Ovary (tissue), 9 donors: ENCODE data around the gene OR5AU1. TPM values are rescaled to one million over a fixed set of nuclear protein-coding genes. Genes with fewer than 3 reads are reported as not detected.

Experiments used
- DNase-seq, 5 donors: peaks; one replicate each; pipeline ENCODE4 v3.0.0-alpha.2; 2019 to 2020
- H3K27ac ChIP-seq, 2 donors: fragments of 200-600 bp; one replicate each; pipeline versions ENCODE4 v1.5.1 to v1.8.0; 2019 to 2022
- H3K27me3 ChIP-seq: fragments of 200-600 bp; one replicate; pipeline ENCODE4 v1.8.0; 2022
- H3K36me3 ChIP-seq: fragments of 200-600 bp; sonication (generic); one replicate; pipeline ENCODE4 v1.5.1; 2019
- H3K4me1 ChIP-seq: one replicate; pipeline ENCODE4 v1.8.1; 2013; ENCODE audit warnings: mild to moderate bottlenecking, moderate library complexity; ENCODE audit not compliant: insufficient read depth
- H3K4me3 ChIP-seq: fragments of 200-600 bp; sonication (generic); one replicate; pipeline ENCODE4 v1.5.1; 2017
- H3K9me3 ChIP-seq, 2 donors: fragments of 200-600 bp in 1 of 2; sonication (generic) in 1 of 2; one replicate each; pipeline versions ENCODE4 v1.5.1 to v1.8.1; 2013 to 2019; ENCODE audit warnings: mild to moderate bottlenecking in 1 of 2, moderate library complexity in 1 of 2
- EP300 ChIP-seq: sonication (generic); formaldehyde crosslinking; IDR thresholded peaks from one replicate; pipeline ENCODE4 v1.6.1; 2017; ENCODE audit warnings: antibody characterized with exemption
- POLR2A ChIP-seq: fragments of 450-650 bp; IDR thresholded peaks from one replicate; pipeline ENCODE4 v1.6.1; 2017; ENCODE audit warnings: antibody characterized with exemption, mild to moderate bottlenecking, moderate library complexity
- WGBS, 3 donors: extraction: QIAGEN DNeasy Blood & Tissue Kit in 1 of 3; methylation state at CpG; one replicate each; pipeline versions ENCODE4 v1.1.5 to v1.1.7; 2013 to 2017; 5-methylcytosine and 5-hydroxymethylcytosine counted together
- intact Hi-C, 4 donors: fragments of 100-400 bp; cut with DNase I; formaldehyde crosslinking; loops; one replicate each; pipeline versions ENCODE4 v1.11.0 to v1.15.1; 2022 to 2023
- polyA plus RNA-seq, 2 donors: library from polyadenylated mRNA; stranded (reverse); fragments of 200-250 nt in 1 of 2; fragments of 350-450 nt in 1 of 2; fragmentation: Illumina TruSeq in 1 of 2; extraction: RNeasy Lipid Tissue Mini Kit (QIAGEN cat#74804) in 1 of 2; gene quantifications; one replicate each; pipeline ENCODE4 v1.2.3, GENCODE V29; 2013 to 2014
- total RNA-seq, 7 donors: library from RNA; depleted of rRNA in 2 of 7; stranded (reverse); fragments of >200 nt in 2 of 7; fragmentation: NEBNext Ultra II Directional in 3 of 7; extraction: Animal tissue kit (Norgen Biotek cat#: 25700) in 3 of 7; gene quantifications; one replicate each; pipeline versions ENCODE4 v1.1.0 to v1.2.4, GENCODE V29; 2016 to 2023
- TF ChIP-seq, protein P1 (sequence below), 3 donors: fragments of 450-650 bp in 2 of 3; fragments of 200-600 bp in 1 of 3; IDR thresholded peaks; one replicate each; pipeline versions ENCODE4 v1.5.1 to v1.8.0; 2016 to 2022; ENCODE audit warnings: antibody characterized with exemption in 3 of 3, mild to moderate bottlenecking in 1 of 3
- donor health status: DM: no; HTN: no; CAD: no; lungs with moderate emphysema.
- donor health status: DM: no; HTN: no; CAD: no.
- donor health status: Bipolar disorder and iron deficiency.
- donor health status: DM: yes; HTN: yes; CAD: no.
- donor health status: DM: no; HTN: no; CAD: no.
- donor health status: DM: yes; HTN: yes; CAD: no.

OR5AU1 gene
- total and polyA plus RNA-seq, 9 donors = not detected

DNA sequence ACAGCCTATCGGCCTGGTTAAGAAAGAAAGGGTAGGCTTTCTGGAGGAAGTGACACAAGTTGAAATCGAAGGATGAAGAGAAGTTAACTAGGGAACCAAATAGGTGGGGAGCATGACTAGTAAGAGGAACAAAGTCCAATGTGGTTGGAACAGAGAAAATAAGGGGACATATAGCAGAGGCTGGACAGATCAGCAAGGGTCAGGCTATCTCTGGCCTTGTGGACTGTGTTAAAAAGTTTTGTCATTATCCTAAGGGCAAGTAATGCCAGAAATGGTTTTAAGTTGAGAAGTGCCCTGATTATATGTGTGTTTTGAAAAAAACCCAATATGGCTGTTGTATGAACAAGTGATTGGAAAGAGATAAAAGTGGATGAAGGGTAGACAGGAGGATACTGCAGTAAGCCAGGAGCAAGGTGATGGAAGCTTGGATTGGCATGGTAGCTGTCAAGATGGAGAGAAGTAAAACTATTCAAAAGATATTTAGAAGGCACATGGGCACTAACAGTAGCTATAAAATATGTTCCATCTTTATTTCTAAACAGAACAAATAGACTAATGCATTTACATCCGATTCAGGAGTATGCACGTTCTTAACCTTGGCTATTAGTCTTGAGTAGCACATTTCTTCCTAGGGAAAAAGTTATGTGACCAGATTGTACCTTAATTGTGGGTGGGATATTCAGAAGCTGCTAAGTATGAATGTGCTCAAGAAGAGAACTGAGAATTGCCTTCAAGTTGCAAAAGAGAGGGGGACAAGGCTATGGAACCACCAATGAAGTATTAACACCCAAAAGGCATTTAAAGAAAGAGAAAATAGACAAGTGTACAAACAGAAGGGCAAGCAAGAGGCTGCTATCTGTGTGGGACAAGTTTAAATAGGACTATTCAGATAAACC is 46.8 kb upstream of the OR5AU1 start:
- Histone ChIP-seq H3K27me3 (no peaks in the 10 kb centered on the region), H3K36me3 (no peaks in the 10 kb centered on the region), H3K4me1 (no peaks in the 10 kb centered on the region), H3K9me3 (no peaks in the 10 kb centered on the region), H3K27ac (no peak overlapping the region), H3K4me3 (no peak overlapping the region)
- no peak for DNase-seq
- TF ChIP-seq, protein P1, sequence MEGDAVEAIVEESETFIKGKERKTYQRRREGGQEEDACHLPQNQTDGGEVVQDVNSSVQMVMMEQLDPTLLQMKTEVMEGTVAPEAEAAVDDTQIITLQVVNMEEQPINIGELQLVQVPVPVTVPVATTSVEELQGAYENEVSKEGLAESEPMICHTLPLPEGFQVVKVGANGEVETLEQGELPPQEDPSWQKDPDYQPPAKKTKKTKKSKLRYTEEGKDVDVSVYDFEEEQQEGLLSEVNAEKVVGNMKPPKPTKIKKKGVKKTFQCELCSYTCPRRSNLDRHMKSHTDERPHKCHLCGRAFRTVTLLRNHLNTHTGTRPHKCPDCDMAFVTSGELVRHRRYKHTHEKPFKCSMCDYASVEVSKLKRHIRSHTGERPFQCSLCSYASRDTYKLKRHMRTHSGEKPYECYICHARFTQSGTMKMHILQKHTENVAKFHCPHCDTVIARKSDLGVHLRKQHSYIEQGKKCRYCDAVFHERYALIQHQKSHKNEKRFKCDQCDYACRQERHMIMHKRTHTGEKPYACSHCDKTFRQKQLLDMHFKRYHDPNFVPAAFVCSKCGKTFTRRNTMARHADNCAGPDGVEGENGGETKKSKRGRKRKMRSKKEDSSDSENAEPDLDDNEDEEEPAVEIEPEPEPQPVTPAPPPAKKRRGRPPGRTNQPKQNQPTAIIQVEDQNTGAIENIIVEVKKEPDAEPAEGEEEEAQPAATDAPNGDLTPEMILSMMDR (IDR thresholded peaks at IDR 0.05) = no peak
- no peak for TF ChIP-seq EP300
- TF ChIP-seq POLR2A = no peak
- intact Hi-C loops = no loop called here
- 86 to 96% (median 91%) methylated on average over 4 of the region's 4 CpGs for WGBS, 3 donors

DNA sequence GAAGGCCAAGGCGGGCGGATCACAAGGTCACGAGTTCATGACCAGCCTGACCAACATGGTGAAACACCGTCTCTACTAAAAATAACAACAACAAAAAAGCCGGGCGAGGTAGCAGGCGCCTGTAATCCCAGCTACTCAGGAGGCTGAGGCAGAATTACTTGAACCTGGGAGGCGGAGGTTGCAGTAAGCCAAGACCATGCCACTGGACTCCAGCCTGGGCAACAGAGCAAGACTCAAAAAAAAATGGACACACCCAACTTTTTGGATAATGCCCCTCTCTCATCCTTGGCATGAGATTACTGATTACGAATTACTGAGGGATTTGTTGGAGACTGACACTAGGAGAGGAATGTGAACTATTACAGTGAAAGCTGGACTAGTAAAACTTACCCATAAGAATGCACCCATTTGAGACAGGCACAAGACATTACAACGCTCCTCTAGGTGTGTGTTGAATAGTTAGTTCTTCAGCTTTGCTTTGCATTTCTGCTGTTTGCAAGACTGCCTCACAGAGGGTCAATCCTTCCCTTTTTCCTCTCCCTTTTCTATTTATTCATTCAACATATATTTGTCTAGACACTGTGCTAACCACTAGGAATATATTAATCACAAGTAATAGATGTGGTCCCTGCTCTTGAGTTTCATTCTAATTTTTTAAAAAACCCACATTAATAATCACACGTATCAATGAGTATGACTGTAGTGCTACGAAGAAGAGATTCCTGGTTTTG is 46.0 kb upstream of the OR5AU1 start:
- no peaks in the 10 kb centered on the region for H3K9me3 ChIP-seq
- no peaks in the 10 kb centered on the region for H3K27me3 ChIP-seq
- intact Hi-C loops = no loop called here
- H3K4me3 ChIP-seq = no peak overlapping the region
- H3K27ac ChIP-seq = no peak overlapping the region
- no peaks in the 10 kb centered on the region for H3K36me3 ChIP-seq
- H3K4me1 ChIP-seq = no peaks in the 10 kb centered on the region
- WGBS, 3 donors = 72 to 77% (median 74%) methylated on average over 12 of the region's 12 CpGs
- DNase-seq = no peak
- TF ChIP-seq EP300 (no peak), POLR2A (no peak)
- TF ChIP-seq, protein P1 (IDR thresholded peaks at IDR 0.05) = no peak

DNA sequence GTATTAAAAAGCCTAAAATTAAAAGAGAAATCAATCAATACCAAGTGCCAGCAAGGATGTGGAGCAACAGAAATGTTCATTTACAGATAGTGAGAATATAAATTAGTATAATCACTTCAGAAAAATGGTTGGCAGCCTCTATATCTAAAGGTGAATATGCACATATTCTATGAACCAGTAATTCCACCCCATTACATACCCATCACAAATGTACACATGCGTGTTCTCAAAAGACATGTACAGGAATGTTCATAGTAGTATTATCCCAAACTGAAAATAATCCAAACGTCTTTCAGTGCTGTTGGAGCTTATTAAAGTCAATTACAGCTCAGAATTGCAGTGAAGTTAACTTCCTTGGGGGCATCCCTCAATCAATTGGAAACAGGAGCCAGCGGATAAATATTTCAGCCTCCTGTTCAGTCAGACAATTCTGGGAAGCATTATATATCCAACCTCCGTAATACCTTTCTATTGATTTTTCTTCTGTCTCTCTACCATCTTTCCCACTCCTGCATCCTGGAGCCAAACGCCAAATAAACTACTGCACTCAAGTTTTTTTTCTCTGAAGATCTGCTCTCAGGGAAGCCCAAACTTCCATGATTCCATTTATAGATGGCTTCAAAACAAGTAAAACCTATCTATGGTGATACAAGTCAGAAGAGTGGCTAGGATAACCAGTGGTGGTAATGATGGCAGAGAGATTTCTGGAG is 45.0 kb upstream of the OR5AU1 start:
- WGBS, 3 donors = 70 to 84% (median 75%) methylated on average over 5 of the region's 5 CpGs
- intact Hi-C loops = no loop called here
- Histone ChIP-seq H3K4me3 (no peak overlapping the region), H3K4me1 (no peaks in the 10 kb centered on the region), H3K27me3 (no peaks in the 10 kb centered on the region), H3K36me3 (no peaks in the 10 kb centered on the region), H3K9me3 (no peaks in the 10 kb centered on the region), H3K27ac (no peak overlapping the region)
- TF ChIP-seq POLR2A = no peak
- no peak for TF ChIP-seq EP300
- TF ChIP-seq, protein P1 (IDR thresholded peaks at IDR 0.05) = no peak
- no peak for DNase-seq
